GM12878 (cell line): ENCODE measurements around the gene BBX. TPM values are rescaled to one million over a fixed set of nuclear protein-coding genes. Genes with fewer than 3 reads are reported as not detected.

Experiments
- ASH2L ChIP-seq: fragments of 300-600, 200-600 bp; sonication (generic); IDR thresholded peaks from 2 replicates; pipeline ENCODE4 v1.6.1; 2017; ENCODE audit warnings: low read depth, mild to moderate bottlenecking, borderline replicate concordance
- BHLHE40 ChIP-seq, 2 experiments: fragments of 450-650 bp in 1 of 2; IDR thresholded peaks; 2 replicates each; pipeline ENCODE4 v1.6.1; 2011 to 2017; ENCODE audit warnings: low read depth in 2 of 2, borderline replicate concordance in 1 of 2, improper control_type of control experiment in 1 of 2, low read length in 1 of 2, mild to moderate bottlenecking in 1 of 2
- CBX5 ChIP-seq: sonication (generic); IDR thresholded peaks from 2 replicates; pipeline ENCODE4 v1.6.1; 2016; ENCODE audit warnings: low read depth, moderate library complexity, mild to moderate bottlenecking, inconsistent platforms
- CHD4 ChIP-seq: fragments of 200-600 bp; sonication (generic); IDR thresholded peaks from 2 replicates; pipeline ENCODE4 v1.6.1; 2016; ENCODE audit warnings: mild to moderate bottlenecking
- EGR1 ChIP-seq, 2 experiments: IDR thresholded peaks; 1 replicate in 1 of 2; 2 replicates in 1 of 2; pipeline ENCODE4 v1.6.1; 2011 to 2012; ENCODE audit warnings: low read depth in 2 of 2, low read length in 2 of 2, borderline replicate concordance in 1 of 2, mild to moderate bottlenecking in 1 of 2, moderate library complexity in 1 of 2
- EP300 ChIP-seq, 2 experiments: fragments of 150-350 bp in 1 of 2; IDR thresholded peaks; 2 replicates each; pipeline ENCODE4 v1.6.1; 2011 to 2012; ENCODE audit warnings: low read depth in 2 of 2, low read length in 2 of 2, borderline replicate concordance in 1 of 2, improper control_type of control experiment in 1 of 2, inconsistent platforms in 1 of 2; ENCODE audit not compliant: control insufficient read depth in 1 of 2
- JUNB ChIP-seq: IDR thresholded peaks from 2 replicates; pipeline ENCODE4 v1.6.1; 2016; ENCODE audit warnings: antibody characterized with exemption, mild to moderate bottlenecking
- JUND ChIP-seq: IDR thresholded peaks from 2 replicates; pipeline ENCODE4 v1.6.1; 2012; ENCODE audit warnings: low read depth, mild to moderate bottlenecking, low read length, improper control_type of control experiment, moderate library complexity
- KLF5 ChIP-seq: fragments of 450-650 bp; IDR thresholded peaks from 2 replicates; pipeline ENCODE4 v1.6.1; 2014; ENCODE audit warnings: mild to moderate bottlenecking; ENCODE audit not compliant: partially characterized antibody
- MEF2B ChIP-seq: fragments of 450-650 bp; IDR thresholded peaks from 2 replicates; pipeline ENCODE4 v1.6.1; 2018; ENCODE audit warnings: mild to moderate bottlenecking, moderate library complexity; ENCODE audit not compliant: partially characterized antibody, poor library complexity, severe bottlenecking
- MTA2 ChIP-seq: fragments of 450-650 bp; IDR thresholded peaks from 2 replicates; pipeline ENCODE4 v1.6.1; 2016; ENCODE audit warnings: low read depth, mild to moderate bottlenecking, moderate library complexity
- NFYB ChIP-seq: IDR thresholded peaks from 2 replicates; pipeline ENCODE4 v1.6.1; 2011; ENCODE audit warnings: low read depth, mild to moderate bottlenecking, low read length, improper control_type of control experiment, moderate library complexity; ENCODE audit not compliant: insufficient read depth
- WRNIP1 ChIP-seq: IDR thresholded peaks from 2 replicates; pipeline ENCODE4 v1.6.1; 2011; ENCODE audit warnings: low read depth, low read length, improper control_type of control experiment, borderline replicate concordance
- polyA plus RNA-seq, 11 experiments: library from polyadenylated mRNA; depleted of rRNA in 4 of 11; unstranded in 6 of 11; stranded (reverse) in 5 of 11; fragments of >200 nt; fragmentation: Nextera tagmentation in 4 of 11; fragmentation: Illumina TruSeq in 1 of 11; extraction: Ambion mirVana in 4 of 11; extraction: Trizol in 1 of 11; gene quantifications; 1 replicate in 1 of 11; 2 replicates in 10 of 11; pipeline versions ENCODE4 v1.2.1 to v1.2.3, GENCODE V29; 2011 to 2016; ENCODE audit warnings: inconsistent platforms in 2 of 11, missing spikeins in 2 of 11, low read depth in 1 of 11
- total RNA-seq, 4 experiments: library from RNA; depleted of rRNA in 3 of 4; stranded (reverse); fragments of >200 nt in 3 of 4; fragmentation: Illumina TruSeq in 1 of 4; extraction: Trizol in 1 of 4; gene quantifications; 2 replicates each; pipeline versions ENCODE4 v1.2.1 to v1.2.3, GENCODE V29; 2013 to 2021
- TF ChIP-seq, protein P1 (sequence below): fragments of 450-650 bp; IDR thresholded peaks from 2 replicates; pipeline ENCODE4 v1.6.1; 2016; ENCODE audit warnings: mild to moderate bottlenecking
- TF ChIP-seq, protein P2 (sequence below): fragments of 450-650 bp; IDR thresholded peaks from 2 replicates; pipeline ENCODE4 v1.6.1; 2017; ENCODE audit warnings: antibody characterized with exemption, mild to moderate bottlenecking, moderate library complexity
- TF ChIP-seq, protein P3 (sequence below): fragments of 450-650 bp; IDR thresholded peaks from 2 replicates; pipeline ENCODE4 v1.6.1; 2017; ENCODE audit warnings: mild to moderate bottlenecking, moderate library complexity
- TF ChIP-seq, protein P4 (sequence below): fragments of 150-350 bp; IDR thresholded peaks from 2 replicates; pipeline ENCODE4 v1.6.1; 2016; ENCODE audit warnings: low read depth, low read length

Gene BBX
- total and polyA plus RNA-seq, 10 of the 15 experiments (the other 5 are each of a cell fraction or from before 2014, with no cell fraction given): 13.3 to 38.5 (median 32.0) TPM

DNA sequence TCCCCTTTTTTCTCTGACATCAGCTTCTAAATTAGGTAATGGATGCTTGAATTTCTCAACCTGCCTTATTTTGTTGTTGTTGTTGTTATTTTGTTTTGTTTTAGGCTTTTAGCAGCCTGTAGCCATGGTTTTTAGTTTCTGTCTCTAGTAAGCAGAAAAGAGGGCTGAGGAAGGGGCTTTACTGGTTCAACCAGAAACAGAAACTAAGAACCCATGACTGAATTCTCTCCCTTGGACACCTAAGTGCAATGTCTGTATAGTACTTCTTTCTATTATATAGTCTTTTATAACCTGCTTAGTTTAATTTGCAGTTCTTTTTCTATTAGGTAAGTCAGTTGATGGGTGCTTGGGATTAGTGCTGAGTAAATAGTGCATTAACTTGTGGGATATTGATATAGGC is 129.0 kb downstream of the BBX start (continued):
- TF ChIP-seq, protein P1, sequence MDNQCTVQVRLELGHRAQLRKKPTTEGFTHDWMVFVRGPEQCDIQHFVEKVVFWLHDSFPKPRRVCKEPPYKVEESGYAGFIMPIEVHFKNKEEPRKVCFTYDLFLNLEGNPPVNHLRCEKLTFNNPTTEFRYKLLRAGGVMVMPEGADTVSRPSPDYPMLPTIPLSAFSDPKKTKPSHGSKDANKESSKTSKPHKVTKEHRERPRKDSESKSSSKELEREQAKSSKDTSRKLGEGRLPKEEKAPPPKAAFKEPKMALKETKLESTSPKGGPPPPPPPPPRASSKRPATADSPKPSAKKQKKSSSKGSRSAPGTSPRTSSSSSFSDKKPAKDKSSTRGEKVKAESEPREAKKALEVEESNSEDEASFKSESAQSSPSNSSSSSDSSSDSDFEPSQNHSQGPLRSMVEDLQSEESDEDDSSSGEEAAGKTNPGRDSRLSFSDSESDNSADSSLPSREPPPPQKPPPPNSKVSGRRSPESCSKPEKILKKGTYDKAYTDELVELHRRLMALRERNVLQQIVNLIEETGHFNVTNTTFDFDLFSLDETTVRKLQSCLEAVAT: no peak
- TF ChIP-seq BHLHE40 (IDR thresholded peaks at IDR 0.05; ENCODE audit: borderline replicate concordance in 1 of 2, low read depth in 2 of 2, low read length in 1 of 2) (no peak), WRNIP1 (no peak), KLF5 (no peak), CBX5 (no peak), EP300 (IDR thresholded peaks at IDR 0.05; ENCODE audit: borderline replicate concordance in 1 of 2, control insufficient read depth in 1 of 2, low read depth in 2 of 2, low read length in 2 of 2) (peak in 1 of 2 experiments; percentile 46; a peak in 1 of 4 replicates), MEF2B (peak; percentile 19), EGR1 (IDR thresholded peaks at IDR 0.05; ENCODE audit: borderline replicate concordance in 1 of 2, low read depth in 2 of 2, low read length in 2 of 2) (no peak), ASH2L (no peak), NFYB (no peak), JUND (no peak), MTA2 (0 out of 2 replicates have a peak, but pooled peaks have one; percentile 22), JUNB (peak; percentile 22; the same call in 1 of the 2 replicates), CHD4 (no peak)
- TF ChIP-seq, protein P2, sequence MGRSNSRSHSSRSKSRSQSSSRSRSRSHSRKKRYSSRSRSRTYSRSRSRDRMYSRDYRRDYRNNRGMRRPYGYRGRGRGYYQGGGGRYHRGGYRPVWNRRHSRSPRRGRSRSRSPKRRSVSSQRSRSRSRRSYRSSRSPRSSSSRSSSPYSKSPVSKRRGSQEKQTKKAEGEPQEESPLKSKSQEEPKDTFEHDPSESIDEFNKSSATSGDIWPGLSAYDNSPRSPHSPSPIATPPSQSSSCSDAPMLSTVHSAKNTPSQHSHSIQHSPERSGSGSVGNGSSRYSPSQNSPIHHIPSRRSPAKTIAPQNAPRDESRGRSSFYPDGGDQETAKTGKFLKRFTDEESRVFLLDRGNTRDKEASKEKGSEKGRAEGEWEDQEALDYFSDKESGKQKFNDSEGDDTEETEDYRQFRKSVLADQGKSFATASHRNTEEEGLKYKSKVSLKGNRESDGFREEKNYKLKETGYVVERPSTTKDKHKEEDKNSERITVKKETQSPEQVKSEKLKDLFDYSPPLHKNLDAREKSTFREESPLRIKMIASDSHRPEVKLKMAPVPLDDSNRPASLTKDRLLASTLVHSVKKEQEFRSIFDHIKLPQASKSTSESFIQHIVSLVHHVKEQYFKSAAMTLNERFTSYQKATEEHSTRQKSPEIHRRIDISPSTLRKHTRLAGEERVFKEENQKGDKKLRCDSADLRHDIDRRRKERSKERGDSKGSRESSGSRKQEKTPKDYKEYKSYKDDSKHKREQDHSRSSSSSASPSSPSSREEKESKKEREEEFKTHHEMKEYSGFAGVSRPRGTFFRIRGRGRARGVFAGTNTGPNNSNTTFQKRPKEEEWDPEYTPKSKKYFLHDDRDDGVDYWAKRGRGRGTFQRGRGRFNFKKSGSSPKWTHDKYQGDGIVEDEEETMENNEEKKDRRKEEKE: no peak
- TF ChIP-seq, protein P3, sequence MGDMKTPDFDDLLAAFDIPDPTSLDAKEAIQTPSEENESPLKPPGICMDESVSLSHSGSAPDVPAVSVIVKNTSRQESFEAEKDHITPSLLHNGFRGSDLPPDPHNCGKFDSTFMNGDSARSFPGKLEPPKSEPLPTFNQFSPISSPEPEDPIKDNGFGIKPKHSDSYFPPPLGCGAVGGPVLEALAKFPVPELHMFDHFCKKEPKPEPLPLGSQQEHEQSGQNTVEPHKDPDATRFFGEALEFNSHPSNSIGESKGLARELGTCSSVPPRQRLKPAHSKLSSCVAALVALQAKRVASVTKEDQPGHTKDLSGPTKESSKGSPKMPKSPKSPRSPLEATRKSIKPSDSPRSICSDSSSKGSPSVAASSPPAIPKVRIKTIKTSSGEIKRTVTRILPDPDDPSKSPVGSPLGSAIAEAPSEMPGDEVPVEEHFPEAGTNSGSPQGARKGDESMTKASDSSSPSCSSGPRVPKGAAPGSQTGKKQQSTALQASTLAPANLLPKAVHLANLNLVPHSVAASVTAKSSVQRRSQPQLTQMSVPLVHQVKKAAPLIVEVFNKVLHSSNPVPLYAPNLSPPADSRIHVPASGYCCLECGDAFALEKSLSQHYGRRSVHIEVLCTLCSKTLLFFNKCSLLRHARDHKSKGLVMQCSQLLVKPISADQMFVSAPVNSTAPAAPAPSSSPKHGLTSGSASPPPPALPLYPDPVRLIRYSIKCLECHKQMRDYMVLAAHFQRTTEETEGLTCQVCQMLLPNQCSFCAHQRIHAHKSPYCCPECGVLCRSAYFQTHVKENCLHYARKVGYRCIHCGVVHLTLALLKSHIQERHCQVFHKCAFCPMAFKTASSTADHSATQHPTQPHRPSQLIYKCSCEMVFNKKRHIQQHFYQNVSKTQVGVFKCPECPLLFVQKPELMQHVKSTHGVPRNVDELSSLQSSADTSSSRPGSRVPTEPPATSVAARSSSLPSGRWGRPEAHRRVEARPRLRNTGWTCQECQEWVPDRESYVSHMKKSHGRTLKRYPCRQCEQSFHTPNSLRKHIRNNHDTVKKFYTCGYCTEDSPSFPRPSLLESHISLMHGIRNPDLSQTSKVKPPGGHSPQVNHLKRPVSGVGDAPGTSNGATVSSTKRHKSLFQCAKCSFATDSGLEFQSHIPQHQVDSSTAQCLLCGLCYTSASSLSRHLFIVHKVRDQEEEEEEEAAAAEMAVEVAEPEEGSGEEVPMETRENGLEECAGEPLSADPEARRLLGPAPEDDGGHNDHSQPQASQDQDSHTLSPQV: no peak
- TF ChIP-seq, protein P4, sequence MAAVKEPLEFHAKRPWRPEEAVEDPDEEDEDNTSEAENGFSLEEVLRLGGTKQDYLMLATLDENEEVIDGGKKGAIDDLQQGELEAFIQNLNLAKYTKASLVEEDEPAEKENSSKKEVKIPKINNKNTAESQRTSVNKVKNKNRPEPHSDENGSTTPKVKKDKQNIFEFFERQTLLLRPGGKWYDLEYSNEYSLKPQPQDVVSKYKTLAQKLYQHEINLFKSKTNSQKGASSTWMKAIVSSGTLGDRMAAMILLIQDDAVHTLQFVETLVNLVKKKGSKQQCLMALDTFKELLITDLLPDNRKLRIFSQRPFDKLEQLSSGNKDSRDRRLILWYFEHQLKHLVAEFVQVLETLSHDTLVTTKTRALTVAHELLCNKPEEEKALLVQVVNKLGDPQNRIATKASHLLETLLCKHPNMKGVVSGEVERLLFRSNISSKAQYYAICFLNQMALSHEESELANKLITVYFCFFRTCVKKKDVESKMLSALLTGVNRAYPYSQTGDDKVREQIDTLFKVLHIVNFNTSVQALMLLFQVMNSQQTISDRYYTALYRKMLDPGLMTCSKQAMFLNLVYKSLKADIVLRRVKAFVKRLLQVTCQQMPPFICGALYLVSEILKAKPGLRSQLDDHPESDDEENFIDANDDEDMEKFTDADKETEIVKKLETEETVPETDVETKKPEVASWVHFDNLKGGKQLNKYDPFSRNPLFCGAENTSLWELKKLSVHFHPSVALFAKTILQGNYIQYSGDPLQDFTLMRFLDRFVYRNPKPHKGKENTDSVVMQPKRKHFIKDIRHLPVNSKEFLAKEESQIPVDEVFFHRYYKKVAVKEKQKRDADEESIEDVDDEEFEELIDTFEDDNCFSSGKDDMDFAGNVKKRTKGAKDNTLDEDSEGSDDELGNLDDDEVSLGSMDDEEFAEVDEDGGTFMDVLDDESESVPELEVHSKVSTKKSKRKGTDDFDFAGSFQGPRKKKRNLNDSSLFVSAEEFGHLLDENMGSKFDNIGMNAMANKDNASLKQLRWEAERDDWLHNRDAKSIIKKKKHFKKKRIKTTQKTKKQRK: no peak
